SK-N-SH (cell line): ENCODE measurements around the gene BTAF1. TPM values are rescaled to one million over a fixed set of nuclear protein-coding genes. Genes with fewer than 3 reads are reported as not detected.

Experiments
- CTCF ChIA-PET: fragments of 300-600, 350-600 bp; formaldehyde crosslinking; extraction: SDS; loops from one replicate; lab custom pipeline; 2021; lab: Yijun Ruan, JAX
- POLR2A ChIA-PET: fragments of 350-600 bp; sonication (Branson Sonifier 250); formaldehyde crosslinking; extraction: SDS; loops from one replicate; lab custom pipeline; 2020; ENCODE audit warnings: antibody characterized with exemption, inconsistent platforms; lab: Yijun Ruan, JAX
- DNase-seq: peaks from one replicate; pipeline ENCODE4 v3.0.0; 2012
- H2AFZ ChIP-seq: fragments of 200-600 bp; sonication (generic); 2 replicates; pipeline ENCODE4 v1.8.1; 2016; ENCODE audit warnings: antibody characterized with exemption, mild to moderate bottlenecking, low read depth
- H3F3A ChIP-seq: fragments of 200-600 bp; sonication (generic); replicated peaks from 2 replicates; pipeline ENCODE3; 2016; ENCODE audit warnings: antibody characterized with exemption, mild to moderate bottlenecking; ENCODE audit not compliant: insufficient read depth
- H3K27ac ChIP-seq, 2 experiments: fragments of 200-500 bp in 1 of 2; fragments of 200-600 bp in 1 of 2; sonication (Bioruptor generic) in 1 of 2; sonication (generic), shearing (Covaris generic) in 1 of 2; 2 replicates each; pipeline versions ENCODE4 v1.5.1 to v1.6.1; 2014 to 2016; ENCODE audit warnings: low read depth in 2 of 2, inconsistent platforms in 1 of 2, low read length in 1 of 2, mild to moderate bottlenecking in 1 of 2, mixed read lengths in 1 of 2
- H3K27me3 ChIP-seq: fragments of 200-600 bp; sonication (generic), shearing (Covaris generic); 2 replicates; pipeline ENCODE4 v1.6.1; 2016; ENCODE audit warnings: mixed run types; ENCODE audit not compliant: insufficient read depth
- H3K36me3 ChIP-seq, 2 experiments: fragments of 200-500 bp in 1 of 2; fragments of 200-600 bp in 1 of 2; sonication (Bioruptor generic) in 1 of 2; sonication (generic) in 1 of 2; replicated peaks in 1 of 2; 2 replicates each; pipeline versions ENCODE3 to v1.5.1; 2014 to 2016; ENCODE audit warnings: low read length in 1 of 2, mild to moderate bottlenecking in 1 of 2; ENCODE audit not compliant: insufficient read depth in 2 of 2, control insufficient read depth in 1 of 2
- H3K4me1 ChIP-seq, 2 experiments: fragments of 200-500 bp in 1 of 2; fragments of 200-600 bp in 1 of 2; sonication (Bioruptor generic) in 1 of 2; sonication (generic), shearing (Covaris generic) in 1 of 2; 2 replicates each; pipeline versions ENCODE4 v1.5.1 to v1.6.1; 2014 to 2016; ENCODE audit warnings: low read depth in 1 of 2, low read length in 1 of 2, mixed run types in 1 of 2; ENCODE audit not compliant: insufficient read depth in 2 of 2, control insufficient read depth in 1 of 2
- H3K4me2 ChIP-seq: fragments of 200-600 bp; sonication (generic), shearing (Covaris generic); 2 replicates; pipeline ENCODE4 v1.6.1; 2017; ENCODE audit warnings: mixed run types
- H3K4me3 ChIP-seq, 2 experiments: fragments of 200-500 bp in 1 of 2; fragments of 200-600 bp in 1 of 2; sonication (Bioruptor generic) in 1 of 2; sonication (generic), shearing (Covaris generic) in 1 of 2; 2 replicates each; pipeline versions ENCODE4 v1.5.1 to v1.8.1; 2014 to 2016; ENCODE audit warnings: low read depth in 2 of 2, inconsistent platforms in 1 of 2, low read length in 1 of 2, mild to moderate bottlenecking in 1 of 2, mixed read lengths in 1 of 2, moderate library complexity in 1 of 2
- H3K79me2 ChIP-seq: fragments of 200-600 bp; sonication (generic); 2 replicates; pipeline ENCODE4 v1.8.1; 2017; ENCODE audit warnings: mild to moderate bottlenecking; ENCODE audit not compliant: insufficient read depth
- H3K9ac ChIP-seq: fragments of 200-600 bp; sonication (generic); 2 replicates; pipeline ENCODE4 v1.6.1; 2017; ENCODE audit warnings: mixed run types
- H3K9me2 ChIP-seq: fragments of 200-600 bp; sonication (generic); 2 replicates; pipeline ENCODE4 v1.6.1; 2017; ENCODE audit warnings: mixed run types
- H3K9me3 ChIP-seq: fragments of 200-600 bp; sonication (generic); 2 replicates; pipeline ENCODE4 v1.6.1; 2017; ENCODE audit warnings: mixed run types, mild to moderate bottlenecking, moderate library complexity
- H4K20me1 ChIP-seq: fragments of 200-600 bp; sonication (generic); 2 replicates; pipeline ENCODE4 v1.6.1; 2017; ENCODE audit warnings: mild to moderate bottlenecking, mixed run types; ENCODE audit not compliant: insufficient read depth
- CHD2 ChIP-seq: fragments of 150-350 bp; IDR thresholded peaks from 2 replicates; pipeline ENCODE4 v1.6.1; 2018; ENCODE audit warnings: low read length; ENCODE audit not compliant: partially characterized antibody
- EP300 ChIP-seq, 2 experiments: IDR thresholded peaks; 2 replicates each; pipeline versions ENCODE4 v1.4.0 to v1.6.1; 2012; ENCODE audit warnings: borderline replicate concordance in 1 of 2, low read depth in 1 of 2, low read length in 1 of 2
- EZH2phosphoT487 ChIP-seq: fragments of 200-600 bp; sonication (generic); IDR thresholded peaks from 2 replicates; pipeline ENCODE4 v1.6.1; 2017; ENCODE audit warnings: low read depth, mixed run types, mild to moderate bottlenecking, antibody characterized with exemption, moderate library complexity, borderline replicate concordance
- FOXM1 ChIP-seq: IDR thresholded peaks from 2 replicates; pipeline ENCODE4 v1.4.0; 2012; ENCODE audit warnings: low read depth, mild to moderate bottlenecking
- GATA2 ChIP-seq: sonication (generic); formaldehyde crosslinking; IDR thresholded peaks from 2 replicates; pipeline ENCODE4 v1.5.0; 2020; ENCODE audit warnings: mild to moderate bottlenecking, missing genetic modification reagents
- MAX ChIP-seq: IDR thresholded peaks from 2 replicates; pipeline ENCODE4 v1.4.0; 2012; ENCODE audit warnings: low read depth
- RCOR1 ChIP-seq: fragments of 150-350 bp; IDR thresholded peaks from 2 replicates; pipeline ENCODE4 v1.6.1; 2017; ENCODE audit warnings: antibody characterized with exemption, low read length
- RXRA ChIP-seq: IDR thresholded peaks from 2 replicates; pipeline ENCODE4 v1.4.0; 2012; ENCODE audit warnings: low read depth, mild to moderate bottlenecking, borderline replicate concordance
- TAF1 ChIP-seq: IDR thresholded peaks from 2 replicates; pipeline ENCODE4 v1.6.1; 2012; ENCODE audit warnings: low read depth, mild to moderate bottlenecking, low read length, moderate library complexity, borderline replicate concordance
- TEAD4 ChIP-seq: IDR thresholded peaks from 2 replicates; pipeline ENCODE4 v1.4.0; 2012; ENCODE audit warnings: mild to moderate bottlenecking, borderline replicate concordance; ENCODE audit not compliant: insufficient read depth
- USF1 ChIP-seq: IDR thresholded peaks from 2 replicates; pipeline ENCODE4 v1.4.0; 2012; ENCODE audit warnings: low read depth, borderline replicate concordance
- WGBS: methylation state at CpG from one replicate; pipeline ENCODE4 v1.1.6; 2017; ENCODE audit warnings: low lambda C conversion rate; 5-methylcytosine and 5-hydroxymethylcytosine counted together
- polyA plus RNA-seq, 3 experiments: library from polyadenylated mRNA; depleted of rRNA; stranded (reverse); fragments of >200 nt; gene quantifications; 2 replicates each; pipeline ENCODE4 v1.2.3, GENCODE V29; 2012

BTAF1 gene
- polyA plus RNA-seq, 1 of the 3 experiments (the other 2 are of a cell fraction), result 9.8 TPM

GRCh38 chr10:92064506-92064905 lies 140.9 kb downstream of the BTAF1 start:
- Histone ChIP-seq H3K27me3 (no peaks in the 10 kb centered on the region), H3F3A (no peaks in the 10 kb centered on the region), H3K9me3 (no peaks in the 10 kb centered on the region), H3K9me2 (no peaks in the 10 kb centered on the region), H3K4me3 (no peak overlapping the region), H3K4me2 (no peak overlapping the region), H4K20me1 (no peaks in the 10 kb centered on the region), H3K4me1 (peaks cover 0 to 3% of the 10 kb centered on the region in 2 experiments; a peak in 1 of 4 replicates), H3K36me3 (no peaks in the 10 kb centered on the region), H3K79me2 (no peaks in the 10 kb centered on the region), H3K9ac (no peak overlapping the region), H2AFZ (no peak overlapping the region), H3K27ac (no peak overlapping the region)
- DNase-seq, result no peak
- WGBS, result 82% methylated on average over 2 of the region's 2 CpGs
- TF ChIP-seq TAF1 (no peak), MAX (no peak), EP300 (IDR thresholded peaks at IDR 0.05; ENCODE audit: borderline replicate concordance in 1 of 2, low read depth in 1 of 2, low read length in 1 of 2) (no peak), EZH2phosphoT487 (no peak), USF1 (no peak)
- ChIA-PET CTCF (interaction anchor here (1.7 to 2.0 kb wide), 2 partner anchors 11 to 23 kb away, joined by 6 to 9 read pairs; no protein-coding TSS in a partner anchor), POLR2A (no interaction called here)

- Histone ChIP-seq H3K4me1 (peaks cover 0 to 3% of the 10 kb centered on the region in 2 experiments; a peak in 1 of 4 replicates), H3K27ac (peak overlapping the region in 1 of 2 experiments; percentile 65; a peak in 1 of 4 replicates)
- TF ChIP-seq TEAD4, result no peak
- no peak for TF ChIP-seq RXRA
- TF ChIP-seq RCOR1, result 0 out of 2 replicates have a peak, but pooled peaks have one; percentile 54
- no peak for TF ChIP-seq FOXM1
- peak in 1 of 2 experiments; percentile 74; a peak in 2 of 4 replicates for TF ChIP-seq EP300 (IDR thresholded peaks at IDR 0.05; ENCODE audit: borderline replicate concordance in 1 of 2, low read depth in 1 of 2, low read length in 1 of 2)
- peak; percentile 64 for TF ChIP-seq CHD2
- TF ChIP-seq GATA2 (CRISPR knock-in tag), result peak; percentile 47
- TF ChIP-seq, all 33 proteins: peak for 4
- Histone ChIP-seq H3K9me2 (no peaks in the 10 kb centered on the region), H3K27me3 (no peaks in the 10 kb centered on the region), H3K9me3 (no peaks in the 10 kb centered on the region), H2AFZ (no peak overlapping the region), H3K9ac (no peak overlapping the region), H3F3A (no peaks in the 10 kb centered on the region), H3K4me2 (no peak overlapping the region), H3K36me3 (peaks cover 0 to 4% of the 10 kb centered on the region in 2 experiments), H3K79me2 (no peaks in the 10 kb centered on the region), H4K20me1 (no peaks in the 10 kb centered on the region), H3K4me3 (no peak overlapping the region)
- POLR2A ChIA-PET, result no interaction called here
- 82% methylated on average over 4 of the region's 4 CpGs for WGBS
- CTCF ChIA-PET, result no interaction called here
- DNase-seq, result peak; percentile 61
These were observed 142.8 kb downstream of the BTAF1 start for GRCh38 chr10:92066386-92066785.
